ENCODE results near the gene RD3L. TPM values are rescaled to one million over a fixed set of nuclear protein-coding genes. Genes with fewer than 3 reads are reported as not detected.
A peak's percentile ranks its signal among the peaks of the same experiment; 100 is the strongest.
"Not testable (repeated sequence)": the region's sequence is repeated elsewhere in the genome, so short reads cannot be mapped to it uniquely, and the experiment has no call there.

The RD3L gene
- polyA plus RNA-seq, 4 donors = not detected

GRCh38 chr14:103928011-103928890, 14.1 kb downstream of the RD3L start, which contains the start of gene TDRD9:
Gene TDRD9, plus strand, starts transcription at chr14:103928456. Its CDS starts 54 bp downstream, at chr14:103928510.
- no peak for DNase-seq (ENCODE audit: low read depth in 4 of 4, low spot score in 2 of 4)

DNA sequence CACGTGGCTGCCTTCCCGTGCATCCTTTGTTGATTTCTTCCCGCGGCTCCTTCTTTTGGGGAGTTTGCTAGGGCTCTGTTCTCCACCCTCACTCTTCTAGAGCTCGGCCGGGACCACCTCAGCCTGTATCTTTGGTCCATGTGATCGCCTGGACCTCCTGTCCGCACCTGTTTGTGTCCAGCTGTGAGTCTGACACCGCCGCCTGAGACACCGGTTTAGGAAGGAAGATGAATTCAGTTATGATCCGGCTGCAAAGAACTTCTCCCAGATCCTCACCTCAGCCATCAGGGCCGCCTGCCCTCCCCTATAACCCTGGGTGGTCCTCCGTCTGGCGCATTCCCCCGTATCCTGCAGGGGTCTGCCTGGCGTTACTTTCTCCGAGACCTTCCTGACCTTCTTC, 14.8 kb downstream of the RD3L start:
- DNase-seq (ENCODE audit: low read depth in 4 of 4, low spot score in 2 of 4) = no peak

- DNase-seq (ENCODE audit: low read depth in 4 of 4, low spot score in 2 of 4) = no peak
Observed at GRCh38 chr14:103925316-103925715, 17.0 kb downstream of the RD3L start.

GRCh38 chr14:103923863-103924262, 18.5 kb downstream of the RD3L start:
- no peak for DNase-seq (ENCODE audit: low read depth in 4 of 4, low spot score in 2 of 4)

DNA sequence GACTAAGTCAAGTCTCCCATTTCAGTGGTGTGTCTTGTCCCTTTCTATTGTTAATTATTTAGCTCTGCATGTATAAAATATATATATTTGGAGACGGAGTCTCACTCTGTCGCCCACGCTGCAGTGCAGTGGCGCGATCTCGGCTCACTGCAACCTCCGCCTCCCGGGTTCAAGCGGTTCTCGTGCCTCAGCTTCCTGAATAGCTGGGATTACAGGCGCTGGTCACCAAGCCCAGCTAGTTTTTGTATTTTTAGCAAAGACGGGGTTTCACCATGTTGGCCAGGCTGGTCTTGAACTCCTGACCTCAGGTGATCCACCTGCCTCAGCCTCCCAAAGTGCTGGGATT, 20.5 kb downstream of the RD3L start:
- DNase-seq (ENCODE audit: low read depth in 4 of 4, low spot score in 2 of 4) = not testable (repeated sequence)

DNA sequence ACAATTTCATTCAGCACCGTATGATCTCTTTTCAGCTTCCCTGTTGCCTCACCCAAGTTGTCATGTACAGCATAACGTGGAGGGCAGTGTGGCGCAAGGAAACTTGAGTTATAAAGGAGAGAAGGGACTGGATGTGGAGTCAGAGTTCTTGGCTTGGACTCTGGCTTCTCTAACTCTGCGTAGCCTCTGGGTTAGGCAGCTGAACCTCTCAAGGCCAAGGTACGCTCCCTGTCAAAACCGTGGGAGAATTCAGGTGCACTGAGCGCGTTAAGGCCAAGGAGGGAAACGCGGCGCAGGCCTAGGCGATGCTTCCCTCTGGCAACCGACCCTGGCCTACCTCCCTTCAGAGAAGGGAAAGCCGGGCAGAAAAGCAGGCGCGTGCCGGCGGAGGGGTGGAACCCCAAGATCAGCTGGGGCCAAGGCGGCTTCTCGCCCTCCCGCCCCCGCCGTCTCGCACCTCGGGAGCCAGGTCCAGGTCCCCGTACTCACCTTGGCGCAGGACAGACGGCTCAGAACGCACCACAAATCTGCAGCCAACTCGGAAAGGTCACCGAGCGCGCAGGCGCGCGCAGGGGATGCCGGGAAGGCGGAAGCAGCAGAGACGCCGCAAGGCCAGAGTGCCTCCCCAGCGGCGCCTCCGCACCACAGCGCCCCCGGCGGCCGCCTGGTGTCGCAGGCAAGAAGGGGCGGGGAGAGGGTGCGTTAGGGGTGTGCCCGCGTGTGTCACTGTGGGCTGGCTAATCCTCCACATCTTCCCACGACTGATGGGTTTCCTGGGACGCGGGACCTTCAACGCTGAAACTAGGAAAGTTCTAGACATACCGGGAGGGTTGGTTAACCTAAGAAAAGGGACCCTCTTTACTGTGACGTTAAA, 21.1 kb downstream of the RD3L start:
- DNase-seq (ENCODE audit: low read depth in 4 of 4, low spot score in 2 of 4) = peak; percentile 75 to 90 (median 84)

- DNase-seq (ENCODE audit: low read depth in 4 of 4, low spot score in 2 of 4) = no peak
Observed at GRCh38 chr14:103916636-103917262, 25.6 kb downstream of the RD3L start.

GRCh38 chr14:103915616-103916015, 26.7 kb downstream of the RD3L start:
- DNase-seq (ENCODE audit: low read depth in 4 of 4, low spot score in 2 of 4) = no peak

DNA sequence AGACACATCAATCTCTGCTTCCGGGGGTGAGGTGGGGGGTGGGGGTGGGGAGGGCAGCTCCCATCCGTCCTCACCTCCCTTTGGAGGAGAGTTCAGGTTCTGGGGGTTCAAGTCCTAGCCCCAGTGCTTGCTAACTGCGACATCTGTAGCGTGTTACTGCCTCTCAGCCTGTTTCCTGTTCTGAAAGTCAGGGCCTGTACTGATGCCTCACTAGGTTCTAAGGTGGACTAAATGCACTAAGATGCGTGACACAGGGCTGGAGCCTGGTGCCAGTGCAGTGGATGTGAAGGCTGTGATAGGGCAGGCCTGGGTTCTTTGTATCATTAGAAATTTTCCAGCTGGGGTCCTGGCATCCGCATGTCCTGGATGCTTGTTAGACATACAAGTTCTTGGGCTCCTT, 31.3 kb downstream of the RD3L start:
- DNase-seq (ENCODE audit: low read depth in 4 of 4, low spot score in 2 of 4) = no peak

DNA sequence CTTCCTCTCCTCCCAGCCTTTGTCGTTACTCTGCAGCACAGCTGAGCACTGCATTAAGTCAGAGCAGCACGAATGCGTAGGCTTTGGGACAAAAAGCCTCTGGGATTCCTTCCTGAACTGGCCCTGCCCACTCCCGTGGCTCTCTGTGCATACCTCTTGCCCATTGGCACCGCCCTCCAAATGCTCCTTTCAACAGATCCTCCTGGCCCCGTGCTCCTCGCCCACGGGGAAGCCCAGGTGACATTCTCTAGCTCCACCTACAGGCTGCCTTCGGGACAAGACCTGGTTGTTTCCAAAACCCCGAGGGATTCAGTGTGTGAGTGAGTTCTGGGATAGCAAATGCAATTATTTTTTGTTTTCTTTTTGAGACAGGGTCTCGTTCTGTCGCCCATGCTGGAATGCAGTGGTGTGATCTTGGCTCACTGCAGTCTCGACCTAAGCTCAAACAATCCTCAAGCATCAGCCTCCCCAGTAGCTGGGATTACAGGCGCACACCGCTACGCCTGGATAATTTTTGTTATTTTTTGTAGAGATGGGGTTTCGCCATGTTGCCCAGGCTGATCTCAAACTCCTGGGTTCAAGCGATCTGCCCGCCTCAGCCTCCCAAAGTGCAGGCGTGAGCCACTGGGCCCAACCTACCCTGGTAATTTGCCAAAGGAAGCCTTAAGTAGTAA, 31.9 kb downstream of the RD3L start:
- DNase-seq (ENCODE audit: low read depth in 4 of 4, low spot score in 2 of 4) = peak; percentile 63 to 84 (median 66)

DNA sequence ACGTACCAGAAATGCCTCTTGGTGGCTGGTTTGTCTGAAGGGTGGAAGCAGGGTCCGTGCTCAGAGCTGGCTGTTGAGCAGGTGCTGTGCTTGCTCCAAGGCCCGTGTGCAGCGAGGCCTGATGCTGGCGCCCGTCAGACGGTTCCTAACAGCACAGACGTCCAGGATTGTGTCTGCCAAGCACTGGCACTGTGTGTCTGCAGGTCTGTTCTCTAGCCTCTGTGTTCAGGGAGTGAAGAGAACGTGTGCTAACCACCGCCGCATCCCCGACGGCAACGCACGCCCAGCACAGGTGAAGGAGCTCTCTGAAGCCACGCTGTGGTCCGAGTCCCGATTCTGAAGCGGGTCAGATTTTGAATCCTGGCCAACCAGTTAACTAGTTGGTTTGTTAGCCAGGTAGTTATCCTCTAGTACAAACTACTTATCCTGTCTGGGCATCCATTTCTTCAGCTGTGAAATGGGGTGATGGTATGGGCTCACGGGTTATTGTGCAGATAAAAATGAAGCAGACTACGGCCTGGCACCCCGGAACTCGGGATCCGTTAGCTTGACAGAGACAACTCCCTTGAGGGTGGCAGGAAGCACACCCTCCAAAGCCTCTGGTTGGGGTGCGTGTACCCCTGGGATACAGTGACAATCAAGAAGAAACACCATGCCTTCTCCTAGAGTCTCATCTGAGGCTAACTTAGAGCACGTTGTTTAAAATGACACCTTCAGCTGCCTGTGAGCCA, 32.6 kb downstream of the RD3L start:
- no peak for DNase-seq (ENCODE audit: low read depth in 4 of 4, low spot score in 2 of 4)

DNA sequence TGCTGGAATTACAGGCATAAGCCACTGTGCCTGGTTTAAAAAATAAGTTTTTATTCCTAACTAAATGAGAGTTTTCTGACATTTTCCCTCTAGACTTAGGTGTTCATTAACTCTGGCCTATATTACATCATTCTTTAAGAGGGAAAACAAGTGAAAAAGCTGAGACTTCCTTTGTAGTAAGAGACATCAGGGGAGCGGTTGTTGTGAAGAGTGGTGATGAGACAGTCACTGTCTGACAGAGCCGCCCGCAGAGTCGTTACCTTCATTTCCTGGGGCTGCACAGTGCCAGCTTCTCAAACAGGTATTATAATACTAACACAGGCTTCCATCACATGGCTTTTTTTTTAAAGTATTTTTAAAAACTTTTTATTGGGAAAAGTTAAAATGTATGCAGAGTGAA, 33.7 kb downstream of the RD3L start:
- DNase-seq (ENCODE audit: low read depth in 4 of 4, low spot score in 2 of 4) = no peak

DNA sequence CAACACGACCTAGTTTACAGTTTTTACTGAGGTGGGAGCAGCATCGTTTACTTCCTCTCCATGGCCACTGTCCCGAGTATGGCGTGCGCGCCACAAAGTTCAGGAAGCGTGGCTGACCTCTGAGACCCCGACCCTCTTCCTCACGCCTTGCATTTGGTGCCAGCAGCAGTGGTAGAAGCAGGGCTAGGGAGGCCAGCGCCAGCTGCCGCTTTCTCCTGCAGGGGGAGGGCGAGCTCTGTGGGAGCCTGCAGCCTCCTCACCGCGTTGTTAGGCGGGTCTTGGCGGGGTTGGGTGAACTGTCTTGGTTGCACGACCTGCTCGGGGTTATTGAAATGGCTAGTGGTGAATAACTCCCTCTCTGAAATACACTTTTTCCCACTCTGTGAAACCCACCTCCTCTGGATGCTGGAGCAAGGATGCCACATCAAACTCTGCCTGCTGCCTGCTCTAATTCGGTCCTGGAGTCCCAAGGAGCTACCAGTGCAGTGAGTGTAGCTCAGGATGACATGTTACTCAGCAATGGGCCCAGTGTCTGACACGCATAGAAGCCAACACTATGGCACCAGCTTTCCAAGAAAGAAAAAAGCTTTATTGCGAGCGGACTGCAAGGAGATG, 36.4 kb downstream of the RD3L start:
- DNase-seq (ENCODE audit: low read depth in 4 of 4, low spot score in 2 of 4) = no peak

- no peak for DNase-seq (ENCODE audit: low read depth in 4 of 4, low spot score in 2 of 4)
Observed at GRCh38 chr14:103904493-103905107, 37.7 kb downstream of the RD3L start.

GRCh38 chr14:103899833-103900232, 42.5 kb downstream of the RD3L start:
- no peak for DNase-seq (ENCODE audit: low read depth in 4 of 4, low spot score in 2 of 4)

DNA sequence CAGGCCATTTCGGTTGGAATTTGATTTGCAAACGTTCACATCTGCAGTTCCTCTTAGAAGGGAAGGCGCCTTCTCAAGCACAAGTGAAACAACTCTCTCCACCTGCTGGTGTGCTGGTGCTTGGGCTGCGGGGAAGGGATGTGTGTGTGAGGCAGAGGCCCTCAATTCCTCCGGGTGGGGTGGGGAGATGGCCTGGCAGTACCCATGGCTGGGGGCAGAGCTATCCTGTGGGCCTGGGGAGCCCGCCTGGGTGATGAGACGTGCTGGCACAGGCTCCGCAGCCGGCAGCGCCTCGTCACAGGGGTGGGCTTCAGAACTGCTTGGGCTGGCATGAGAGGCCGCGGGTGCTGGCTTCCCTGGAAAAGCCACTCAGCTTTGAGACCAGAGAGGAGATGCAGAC, 43.0 kb downstream of the RD3L start:
- DNase-seq (ENCODE audit: low read depth in 4 of 4, low spot score in 2 of 4) = no peak

GRCh38 chr14:103898711-103899110, 43.6 kb downstream of the RD3L start:
- no peak for DNase-seq (ENCODE audit: low read depth in 4 of 4, low spot score in 2 of 4)

DNA sequence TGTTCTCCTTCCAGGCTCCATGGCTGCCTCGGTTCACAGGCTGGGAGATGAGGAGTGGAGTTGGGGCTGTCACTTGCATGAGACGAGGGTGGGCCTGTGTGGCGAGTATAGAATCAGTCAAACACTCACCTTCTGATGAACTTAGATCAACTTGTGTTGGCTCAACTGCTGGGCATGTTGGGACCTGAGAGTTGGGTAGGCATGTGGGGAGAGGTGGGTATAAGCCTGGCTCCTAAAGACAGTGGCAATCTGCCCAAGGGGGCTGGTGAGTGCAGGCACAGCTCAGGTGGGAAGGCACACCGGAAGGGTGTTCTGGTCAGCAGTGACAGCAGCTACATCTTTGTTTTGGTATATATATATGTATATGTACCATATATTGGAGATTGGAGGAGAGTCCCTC, 44.1 kb downstream of the RD3L start:
- DNase-seq (ENCODE audit: low read depth in 4 of 4, low spot score in 2 of 4) = no peak
